K562 (cell line): ENCODE results near the gene SMG5. TPM values are rescaled to one million over a fixed set of nuclear protein-coding genes. Genes with fewer than 3 reads are reported as not detected.
A peak's percentile ranks its signal among the peaks of the same experiment; 100 is the strongest.

Experiments used
- ADNP ChIP-seq: fragments of 200-800 bp; sonication (Bioruptor generic); IDR thresholded peaks from 2 replicates; pipeline ENCODE4 v1.6.1; 2016; ENCODE audit warnings: missing genetic modification characterization, missing compliant biosample characterization
- CBX2 ChIP-seq: fragments of 200-600 bp; sonication (generic); IDR thresholded peaks from one replicate; pipeline ENCODE4 v1.6.1; 2012; ENCODE audit warnings: mild to moderate bottlenecking, low read length, inconsistent platforms; ENCODE audit not compliant: insufficient read depth, poor library complexity, severe bottlenecking
- CTBP1 ChIP-seq: fragments of 450-650 bp; IDR thresholded peaks from 2 replicates; pipeline ENCODE4 v1.6.1; 2016; ENCODE audit warnings: borderline replicate concordance
- DNMT1 ChIP-seq: fragments of 450-650 bp; IDR thresholded peaks from 2 replicates; pipeline ENCODE4 v1.6.1; 2016; ENCODE audit warnings: antibody characterized with exemption, mild to moderate bottlenecking
- ETV5 ChIP-seq: sonication (generic); formaldehyde crosslinking; IDR thresholded peaks from 2 replicates; pipeline ENCODE4 v1.4.0; 2020; ENCODE audit warnings: low read depth, mild to moderate bottlenecking, missing genetic modification reagents
- HMG20B ChIP-seq: fragments of 250-450 bp; sonication (Bioruptor Pico); IDR thresholded peaks from 2 replicates; pipeline ENCODE4 v1.5.0; 2021; ENCODE audit warnings: mild to moderate bottlenecking
- JUN ChIP-seq, 2 experiments: sonication (generic) in 1 of 2; formaldehyde crosslinking in 1 of 2; IDR thresholded peaks; 2 replicates each; pipeline versions ENCODE4 v1.6.1 to v1.8.0; 2012 to 2022; ENCODE audit warnings: borderline replicate concordance in 2 of 2, mild to moderate bottlenecking in 2 of 2, improper control_type of control experiment in 1 of 2, low read depth in 1 of 2, low read length in 1 of 2, missing genetic modification reagents in 1 of 2
- KDM4B ChIP-seq, 2 experiments: fragments of 450-650 bp in 1 of 2; sonication (generic) in 1 of 2; IDR thresholded peaks; 2 replicates each; pipeline ENCODE4 v1.6.1; 2016 to 2017; ENCODE audit warnings: borderline replicate concordance in 2 of 2, antibody characterized with exemption in 1 of 2, low read depth in 1 of 2, mild to moderate bottlenecking in 1 of 2
- NR0B1 ChIP-seq: fragments of 450-650 bp; IDR thresholded peaks from one replicate; pipeline ENCODE4 v1.6.1; 2018; ENCODE audit warnings: mild to moderate bottlenecking, moderate library complexity; ENCODE audit not compliant: partially characterized antibody
- PTRF ChIP-seq: fragments of 450-650 bp; IDR thresholded peaks from 2 replicates; pipeline ENCODE4 v1.6.1; 2016; ENCODE audit warnings: mild to moderate bottlenecking, missing genetic modification characterization, missing compliant biosample characterization
- TAL1 ChIP-seq: fragments of 450-650 bp; IDR thresholded peaks from 2 replicates; pipeline ENCODE4 v1.6.1; 2016; ENCODE audit warnings: mild to moderate bottlenecking
- ZBED1 ChIP-seq: IDR thresholded peaks from 2 replicates; pipeline ENCODE4 v1.6.1; 2014
- ZFP36 ChIP-seq: fragments of 150-350 bp; IDR thresholded peaks from 2 replicates; pipeline ENCODE4 v1.6.1; 2018; ENCODE audit warnings: low read length, low read depth; ENCODE audit not compliant: partially characterized antibody
- ZNF766 ChIP-seq: fragments of 200-800 bp; sonication (Bioruptor generic); conservative IDR thresholded peaks from 2 replicates; pipeline ENCODE4 v1.6.1; 2016; ENCODE audit warnings: missing genetic modification characterization, missing compliant biosample characterization
- polyA plus RNA-seq, 8 experiments: library from polyadenylated mRNA; depleted of rRNA in 4 of 8; stranded (reverse) in 5 of 8; unstranded in 3 of 8; fragments of >200 nt; fragmentation: Nextera tagmentation in 2 of 8; fragmentation: Illumina TruSeq in 1 of 8; extraction: Ambion mirVana in 2 of 8; extraction: Trizol in 1 of 8; gene quantifications; 2 replicates each; pipeline versions ENCODE4 v1.2.1 to v1.2.3, GENCODE V29; 2011 to 2014; ENCODE audit warnings: inconsistent platforms in 1 of 8, missing spikeins in 1 of 8
- total RNA-seq, 7 experiments: library from RNA; depleted of rRNA in 6 of 7; stranded (reverse); fragments of >200 nt in 6 of 7; fragmentation: Illumina TruSeq in 2 of 7; extraction: Trizol in 2 of 7; gene quantifications; 2 replicates each; pipeline versions ENCODE4 v1.2.1 to v1.2.3, GENCODE V29; 2011 to 2021; ENCODE audit warnings: low replicate concordance in 1 of 7
- TF ChIP-seq, protein P1 (sequence below): fragments of 150-350 bp; conservative IDR thresholded peaks from 2 replicates; pipeline ENCODE4 v1.6.1; 2014; ENCODE audit warnings: low read length

The SMG5 gene
- total and polyA plus RNA-seq, 9 of the 15 experiments (the other 6 are each of a cell fraction or from before 2014, with no cell fraction given), result 1.4 to 85.9 (median 53.0) TPM

- TF ChIP-seq ZFP36, result peak; percentile 14
- no peak for TF ChIP-seq ZNF766 (CRISPR knock-in tag)
- TF ChIP-seq PTRF (tag), result no peak
- TF ChIP-seq ADNP (tag), result no peak
- TF ChIP-seq DNMT1, result no peak
- TF ChIP-seq ZBED1, result peak; percentile 37; the same call in 1 of the 2 replicates
- peak in 1 of 2 experiments; percentile 29; a peak in 1 of 4 replicates for TF ChIP-seq KDM4B (IDR thresholded peaks at IDR 0.05; ENCODE audit: borderline replicate concordance in 2 of 2, low read depth in 1 of 2)
- no peak for TF ChIP-seq TAL1
- peak; percentile 86 for TF ChIP-seq ETV5 (CRISPR knock-in tag)
- TF ChIP-seq HMG20B (CRISPR knock-in tag), result no peak
- TF ChIP-seq, protein P1, sequence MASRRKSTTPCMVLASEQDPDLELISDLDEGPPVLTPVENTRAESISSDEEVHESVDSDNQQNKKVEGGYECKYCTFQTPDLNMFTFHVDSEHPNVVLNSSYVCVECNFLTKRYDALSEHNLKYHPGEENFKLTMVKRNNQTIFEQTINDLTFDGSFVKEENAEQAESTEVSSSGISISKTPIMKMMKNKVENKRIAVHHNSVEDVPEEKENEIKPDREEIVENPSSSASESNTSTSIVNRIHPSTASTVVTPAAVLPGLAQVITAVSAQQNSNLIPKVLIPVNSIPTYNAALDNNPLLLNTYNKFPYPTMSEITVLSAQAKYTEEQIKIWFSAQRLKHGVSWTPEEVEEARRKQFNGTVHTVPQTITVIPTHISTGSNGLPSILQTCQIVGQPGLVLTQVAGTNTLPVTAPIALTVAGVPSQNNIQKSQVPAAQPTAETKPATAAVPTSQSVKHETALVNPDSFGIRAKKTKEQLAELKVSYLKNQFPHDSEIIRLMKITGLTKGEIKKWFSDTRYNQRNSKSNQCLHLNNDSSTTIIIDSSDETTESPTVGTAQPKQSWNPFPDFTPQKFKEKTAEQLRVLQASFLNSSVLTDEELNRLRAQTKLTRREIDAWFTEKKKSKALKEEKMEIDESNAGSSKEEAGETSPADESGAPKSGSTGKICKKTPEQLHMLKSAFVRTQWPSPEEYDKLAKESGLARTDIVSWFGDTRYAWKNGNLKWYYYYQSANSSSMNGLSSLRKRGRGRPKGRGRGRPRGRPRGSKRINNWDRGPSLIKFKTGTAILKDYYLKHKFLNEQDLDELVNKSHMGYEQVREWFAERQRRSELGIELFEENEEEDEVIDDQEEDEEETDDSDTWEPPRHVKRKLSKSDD, result peak; percentile 99
- TF ChIP-seq CTBP1, result peak; percentile 54; the same call in 1 of the 2 replicates
- TF ChIP-seq NR0B1, result no peak
- TF ChIP-seq CBX2, result no peak
- peak; percentile 53; the same call in 1 of the 2 replicates for TF ChIP-seq JUN (IDR thresholded peaks at IDR 0.05; ENCODE audit: borderline replicate concordance, low read depth, low read length)
- TF ChIP-seq JUN (CRISPR knock-in tag; IDR thresholded peaks at IDR 0.05; ENCODE audit: borderline replicate concordance), result no peak
Observed at GRCh38 chr1:156282479-156283222, at the start of gene SMG5 (continued).
